Kidney (tissue), 14 donors: ENCODE results near the gene FARS2. TPM values are rescaled to one million over a fixed set of nuclear protein-coding genes. Genes with fewer than 3 reads are reported as not detected.

ENCODE experiments used
- DNase-seq, 5 donors: peaks; one replicate each; pipeline ENCODE4 v3.0.0-alpha.2; 2013 to 2020
- FAIRE-seq: peaks from 2 replicates; lab custom pipeline; 2012; peaks lifted over from hg19 to GRCh38; lab: Jason Lieb, UNC
- H3K27ac ChIP-seq, 2 donors: one replicate each; pipeline ENCODE4 v1.7.0; 2013; ENCODE audit warnings: low read depth in 2 of 2, low read length in 2 of 2, inconsistent platforms in 1 of 2
- H3K27me3 ChIP-seq: one replicate; pipeline ENCODE4 v1.7.1; 2013; ENCODE audit warnings: low read length, inconsistent platforms; ENCODE audit not compliant: control insufficient read depth, insufficient read depth
- H3K36me3 ChIP-seq, 3 donors: one replicate each; pipeline versions ENCODE4 v1.7.0 to v1.7.1; 2013; ENCODE audit warnings: low read length in 3 of 3, control low read depth in 1 of 3, inconsistent platforms in 1 of 3; ENCODE audit not compliant: insufficient read depth in 3 of 3, control insufficient read depth in 2 of 3
- H3K4me1 ChIP-seq, 3 donors: one replicate each; pipeline versions ENCODE4 v1.7.0 to v1.7.1; 2013; ENCODE audit warnings: low read length in 3 of 3, inconsistent platforms in 1 of 3, low read depth in 1 of 3; ENCODE audit not compliant: control insufficient read depth in 2 of 3, insufficient read depth in 2 of 3
- H3K4me3 ChIP-seq, 3 donors: one replicate each; pipeline versions ENCODE4 v1.7.0 to v1.8.1; 2013; ENCODE audit warnings: low read length in 3 of 3, control low read depth in 1 of 3, inconsistent platforms in 1 of 3
- H3K9ac ChIP-seq, 3 donors: one replicate each; pipeline versions ENCODE4 v1.7.0 to v1.7.1; 2013; ENCODE audit warnings: low read length in 3 of 3, control low read depth in 1 of 3, inconsistent platforms in 1 of 3
- H3K9me3 ChIP-seq, 3 donors: one replicate each; pipeline versions ENCODE4 v1.7.0 to v1.7.1; 2013; ENCODE audit warnings: low read length in 3 of 3, control low read depth in 1 of 3, inconsistent platforms in 1 of 3; ENCODE audit not compliant: control insufficient read depth in 2 of 3, insufficient read depth in 1 of 3
- intact Hi-C: fragments of 100-400 bp; cut with DNase I; formaldehyde crosslinking; loops from one replicate; pipeline ENCODE4 v1.11.1; 2022
- polyA plus RNA-seq: library from polyadenylated mRNA; stranded (reverse); fragments of 350-450 nt; fragmentation: Illumina TruSeq; extraction: RNeasy Lipid Tissue Mini Kit (QIAGEN cat#74804); gene quantifications from one replicate; pipeline ENCODE4 v1.2.3, GENCODE V29; 2014; ENCODE audit warnings: low read depth, low replicate concordance; ENCODE audit not compliant: insufficient read depth
- total RNA-seq: library from RNA; stranded (reverse); fragmentation: NEBNext Ultra II Directional; extraction: Animal tissue kit (Norgen Biotek cat#: 25700); gene quantifications from one replicate; pipeline ENCODE4 v1.2.1, GENCODE V29; 2021
- TF ChIP-seq, protein P1 (sequence below): IDR thresholded peaks from 3 replicates; pipeline ENCODE4 v1.5.1; 2012; ENCODE audit warnings: mild to moderate bottlenecking, moderate library complexity, borderline replicate concordance; ENCODE audit not compliant: insufficient read depth; ENCODE audit errors: extremely low read depth
- donor health status: control.
- donor health status: control.
- donor health status: control.
- donor health status: control.
- donor health status: control.
- donor health status: DM: yes; HTN: yes; CAD: no.
- donor health status: Normal renal cell carcinoma (clear cell type).

Gene FARS2
- total and polyA plus RNA-seq, 2 donors from 2014 or later, result 22.1 to 24.8 TPM

DNA sequence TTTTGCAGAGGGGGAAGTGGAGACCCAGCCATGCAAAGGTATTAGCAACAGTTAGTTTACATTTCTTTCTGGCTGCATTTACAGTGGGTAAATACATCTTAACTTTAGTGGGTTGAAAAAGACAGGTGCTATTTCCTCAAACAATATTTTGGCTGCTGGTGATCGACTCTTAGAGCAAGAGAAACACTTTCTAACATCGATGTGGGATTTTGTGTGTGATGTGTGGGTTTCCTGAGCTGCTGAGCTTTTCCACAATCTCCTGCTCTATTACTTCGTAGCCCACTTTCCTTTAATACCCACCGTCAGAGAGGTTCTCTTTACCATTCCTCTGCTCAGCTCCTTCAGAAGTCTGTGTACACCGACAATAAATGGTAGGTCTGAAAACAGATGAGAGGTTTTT lies 406.4 kb downstream of the FARS2 start:
- Histone ChIP-seq H3K9ac (no peak overlapping the region), H3K9me3 (no peaks in the 10 kb centered on the region), H3K4me1 (peaks cover 0 to 3% (median 2%) of the 10 kb centered on the region in 3 donors), H3K27me3 (no peaks in the 10 kb centered on the region), H3K27ac (no peak overlapping the region), H3K4me3 (no peak overlapping the region), H3K36me3 (no peaks in the 10 kb centered on the region)
- DNase-seq (no peak), FAIRE-seq (no peak)
- intact Hi-C loops, result no loop called here
- TF ChIP-seq, protein P1, sequence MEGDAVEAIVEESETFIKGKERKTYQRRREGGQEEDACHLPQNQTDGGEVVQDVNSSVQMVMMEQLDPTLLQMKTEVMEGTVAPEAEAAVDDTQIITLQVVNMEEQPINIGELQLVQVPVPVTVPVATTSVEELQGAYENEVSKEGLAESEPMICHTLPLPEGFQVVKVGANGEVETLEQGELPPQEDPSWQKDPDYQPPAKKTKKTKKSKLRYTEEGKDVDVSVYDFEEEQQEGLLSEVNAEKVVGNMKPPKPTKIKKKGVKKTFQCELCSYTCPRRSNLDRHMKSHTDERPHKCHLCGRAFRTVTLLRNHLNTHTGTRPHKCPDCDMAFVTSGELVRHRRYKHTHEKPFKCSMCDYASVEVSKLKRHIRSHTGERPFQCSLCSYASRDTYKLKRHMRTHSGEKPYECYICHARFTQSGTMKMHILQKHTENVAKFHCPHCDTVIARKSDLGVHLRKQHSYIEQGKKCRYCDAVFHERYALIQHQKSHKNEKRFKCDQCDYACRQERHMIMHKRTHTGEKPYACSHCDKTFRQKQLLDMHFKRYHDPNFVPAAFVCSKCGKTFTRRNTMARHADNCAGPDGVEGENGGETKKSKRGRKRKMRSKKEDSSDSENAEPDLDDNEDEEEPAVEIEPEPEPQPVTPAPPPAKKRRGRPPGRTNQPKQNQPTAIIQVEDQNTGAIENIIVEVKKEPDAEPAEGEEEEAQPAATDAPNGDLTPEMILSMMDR, result no peak

DNA sequence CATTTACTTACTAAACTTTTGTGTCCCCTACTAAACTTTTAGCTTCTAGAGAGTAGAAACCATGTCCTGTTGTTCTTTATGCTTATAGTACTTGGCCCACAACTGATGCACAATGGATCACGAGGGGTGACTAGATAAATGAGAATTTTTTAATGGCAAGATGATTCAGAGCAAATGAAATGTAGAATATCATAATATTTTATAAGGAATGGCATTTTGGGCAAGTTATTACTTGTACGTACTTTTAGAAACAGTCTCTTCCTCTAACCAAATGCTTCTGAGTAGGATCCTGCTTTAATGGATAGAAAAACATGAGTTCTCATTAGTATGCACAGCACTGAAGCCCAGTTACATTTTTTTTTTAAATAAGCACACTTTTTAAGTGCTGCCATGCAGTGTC lies 409.1 kb downstream of the FARS2 start:
- no peak for DNase-seq
- Histone ChIP-seq H3K9me3 (no peaks in the 10 kb centered on the region), H3K27ac (no peak overlapping the region), H3K4me3 (no peak overlapping the region), H3K36me3 (no peaks in the 10 kb centered on the region), H3K4me1 (peaks cover 0 to 3% (median 2%) of the 10 kb centered on the region in 3 donors), H3K9ac (no peak overlapping the region), H3K27me3 (no peaks in the 10 kb centered on the region)
- no peak for FAIRE-seq
- TF ChIP-seq, protein P1, result no peak
- intact Hi-C loops, result no loop called here

DNA sequence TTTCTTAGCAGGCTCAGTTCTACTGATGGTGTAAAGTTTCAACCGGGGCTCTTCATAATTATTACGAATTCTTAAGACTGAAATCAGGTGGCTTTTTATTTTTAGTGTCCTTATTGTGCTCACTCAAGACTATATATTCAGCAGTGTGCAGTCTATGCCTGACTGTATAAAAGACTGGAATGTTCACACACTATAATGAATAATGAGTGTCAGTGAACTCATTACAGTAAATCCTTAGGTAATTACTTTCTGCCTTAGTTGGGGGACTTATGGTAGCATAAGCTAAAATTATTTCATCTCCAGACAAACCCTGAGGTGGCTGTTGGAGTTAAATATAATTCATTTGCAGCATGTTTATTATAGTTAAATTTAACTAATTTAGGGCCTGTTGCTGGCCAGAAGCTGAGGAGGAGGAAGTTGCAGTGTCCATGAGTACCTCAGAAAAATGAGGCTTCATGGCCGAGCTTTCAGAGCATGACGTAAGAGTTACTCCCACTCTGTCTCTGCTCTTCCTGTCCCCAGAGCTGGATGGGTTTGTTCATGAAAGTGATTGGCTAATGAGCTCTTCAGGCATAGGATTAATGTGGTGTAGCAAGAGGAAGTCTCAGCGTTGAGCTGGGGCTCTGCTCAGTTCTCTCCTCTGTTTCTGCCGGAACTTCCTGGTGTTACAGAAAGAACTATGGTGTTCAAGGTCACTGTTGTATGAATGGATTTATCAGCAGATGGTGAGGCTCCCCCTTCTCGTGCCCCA lies 409.7 kb downstream of the FARS2 start:
- no peaks in the 10 kb centered on the region for H3K36me3 ChIP-seq
- peak in 4 of 5 donors; percentile 46 to 89 (median 66) for DNase-seq
- H3K9me3 ChIP-seq, result no peaks in the 10 kb centered on the region
- no peak overlapping the region for H3K4me3 ChIP-seq
- H3K9ac ChIP-seq, result no peak overlapping the region
- FAIRE-seq, result no peak
- TF ChIP-seq, protein P1, result no peak
- intact Hi-C loops, result no loop called here
- H3K27ac ChIP-seq, result peak overlapping the region in 1 of 2 donors; percentile 43
- no peaks in the 10 kb centered on the region for H3K27me3 ChIP-seq
- peaks cover 0 to 3% (median 2%) of the 10 kb centered on the region in 3 donors for H3K4me1 ChIP-seq
